Tibial artery (tissue), 4 donors: Measurements from ENCODE around the gene SKIC2.
"Not testable (repeated sequence)": the region's sequence is repeated elsewhere in the genome, so short reads cannot be mapped to it uniquely, and the experiment has no call there.

Experiments used
- DNase-seq, 2 donors: peaks; one replicate each; pipeline ENCODE4 v3.0.0-alpha.2; 2019
- H3K27ac ChIP-seq, 2 donors: fragments of 200-600 bp; sonication (generic) in 1 of 2; 1 replicate in 1 of 2; 2 replicates in 1 of 2; pipeline ENCODE4 v1.5.1; 2018 to 2019; ENCODE audit warnings: mild to moderate bottlenecking in 1 of 2
- H3K27me3 ChIP-seq, 2 donors: fragments of 200-600 bp; sonication (generic) in 1 of 2; one replicate each; pipeline versions ENCODE4 v1.5.1 to v1.6.0; 2016 to 2019
- H3K36me3 ChIP-seq, 3 donors: fragments of 200-600 bp; sonication (generic) in 2 of 3; one replicate each; pipeline ENCODE4 v1.5.1; 2016 to 2019; ENCODE audit warnings: mild to moderate bottlenecking in 2 of 3
- H3K4me1 ChIP-seq, 4 donors: fragments of 200-600 bp; sonication (generic) in 2 of 4; 1 replicate in 3 of 4; 2 replicates in 1 of 4; pipeline ENCODE4 v1.5.1; 2016 to 2019
- H3K4me3 ChIP-seq, 2 donors: fragments of 200-600 bp; sonication (generic) in 1 of 2; 1 replicate in 1 of 2; 2 replicates in 1 of 2; pipeline ENCODE4 v1.5.1; 2018 to 2019; ENCODE audit warnings: mild to moderate bottlenecking in 2 of 2
- H3K9me3 ChIP-seq, 3 donors: fragments of 200-600 bp; sonication (generic) in 1 of 3; one replicate each; pipeline ENCODE4 v1.5.1; 2016 to 2019
- intact Hi-C: fragments of 100-400 bp; cut with DNase I; formaldehyde crosslinking; loops from one replicate; pipeline ENCODE4 v1.15.0; 2023; ENCODE audit warnings: low total_unique reads
- TF ChIP-seq, protein P1 (sequence below), 2 experiments: fragments of 200-600 bp in 1 of 2; fragments of 450-650 bp in 1 of 2; IDR thresholded peaks; one replicate each; pipeline ENCODE4 v1.5.1; 2017 to 2019; ENCODE audit warnings: antibody characterized with exemption in 2 of 2, mild to moderate bottlenecking in 1 of 2, moderate library complexity in 1 of 2

SKIC2 gene

DNA sequence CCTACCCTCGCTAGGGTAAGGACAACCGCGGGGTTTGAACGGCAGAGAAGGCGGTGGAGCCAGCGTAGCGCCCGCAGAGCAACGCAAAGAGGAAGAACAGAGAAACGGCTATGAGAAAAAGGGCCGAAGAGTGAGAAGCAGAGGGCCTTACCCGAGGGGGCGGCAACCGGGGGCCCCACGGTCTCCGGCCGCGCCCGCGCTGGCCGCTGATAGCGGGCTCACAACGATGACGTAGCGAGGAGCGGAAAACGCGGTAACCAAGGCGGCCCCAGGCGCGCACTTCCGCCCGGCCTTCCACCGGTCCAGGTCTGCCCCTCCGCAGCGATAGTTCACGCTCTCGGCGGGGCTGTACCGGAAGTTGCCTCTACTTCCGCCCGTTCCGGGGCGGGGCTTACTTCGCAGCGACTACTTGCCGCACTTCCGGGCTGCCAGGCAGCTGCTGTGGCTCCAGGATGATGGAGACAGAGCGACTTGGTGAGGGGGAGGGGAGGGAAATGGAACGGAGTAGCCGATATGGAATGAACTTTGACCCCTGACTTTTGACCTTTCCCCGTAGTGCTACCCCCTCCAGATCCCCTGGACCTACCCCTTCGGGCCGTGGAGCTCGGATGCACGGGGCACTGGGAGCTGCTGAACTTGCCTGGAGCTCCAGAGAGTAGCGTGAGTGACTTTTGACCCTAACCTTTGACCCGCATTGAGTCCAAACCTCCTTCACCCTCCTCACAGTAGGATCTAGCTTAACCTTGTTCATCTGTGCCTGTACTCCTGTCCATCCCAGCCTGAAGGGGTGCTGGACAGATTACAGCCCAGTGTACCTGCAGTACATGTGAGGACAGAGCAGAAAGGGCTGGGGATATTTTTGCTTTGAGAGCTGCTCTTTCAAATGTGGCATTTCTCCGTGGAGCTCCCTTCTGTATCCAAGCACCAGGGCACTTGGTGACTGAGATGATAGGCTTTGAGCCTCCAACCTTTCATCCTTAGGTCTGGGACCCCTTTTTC, at the start of gene SKIC2, which contains the start of gene NELFE:
Gene SKIC2, plus strand, starts transcription at position 435 of the 999 bp plus-strand sequence. Its CDS starts 18 bp downstream, at position 453.
Gene NELFE, minus strand, starts transcription at position 231 of the 999 bp plus-strand sequence. CDS start 525 bp downstream, outside the sequence.
- intact Hi-C loops = no loop called here
- Histone ChIP-seq H3K4me1 (peaks cover 0 to 27% (median 21%) of the 10 kb centered on the region in 4 donors), H3K36me3 (peaks cover 58 to 70% (median 66%) of the 10 kb centered on the region in 3 donors), H3K27ac (peak within 1 kb of the TSS; percentile 88 to 94), H3K27me3 (no peaks in the 10 kb centered on the region), H3K4me3 (peak within 1 kb of the TSS; percentile 77 to 87), H3K9me3 (no peaks in the 10 kb centered on the region)
- peak; percentile 96 to 99 for DNase-seq
- TF ChIP-seq, protein P1, sequence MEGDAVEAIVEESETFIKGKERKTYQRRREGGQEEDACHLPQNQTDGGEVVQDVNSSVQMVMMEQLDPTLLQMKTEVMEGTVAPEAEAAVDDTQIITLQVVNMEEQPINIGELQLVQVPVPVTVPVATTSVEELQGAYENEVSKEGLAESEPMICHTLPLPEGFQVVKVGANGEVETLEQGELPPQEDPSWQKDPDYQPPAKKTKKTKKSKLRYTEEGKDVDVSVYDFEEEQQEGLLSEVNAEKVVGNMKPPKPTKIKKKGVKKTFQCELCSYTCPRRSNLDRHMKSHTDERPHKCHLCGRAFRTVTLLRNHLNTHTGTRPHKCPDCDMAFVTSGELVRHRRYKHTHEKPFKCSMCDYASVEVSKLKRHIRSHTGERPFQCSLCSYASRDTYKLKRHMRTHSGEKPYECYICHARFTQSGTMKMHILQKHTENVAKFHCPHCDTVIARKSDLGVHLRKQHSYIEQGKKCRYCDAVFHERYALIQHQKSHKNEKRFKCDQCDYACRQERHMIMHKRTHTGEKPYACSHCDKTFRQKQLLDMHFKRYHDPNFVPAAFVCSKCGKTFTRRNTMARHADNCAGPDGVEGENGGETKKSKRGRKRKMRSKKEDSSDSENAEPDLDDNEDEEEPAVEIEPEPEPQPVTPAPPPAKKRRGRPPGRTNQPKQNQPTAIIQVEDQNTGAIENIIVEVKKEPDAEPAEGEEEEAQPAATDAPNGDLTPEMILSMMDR (IDR thresholded peaks at IDR 0.05) = no peak

DNA sequence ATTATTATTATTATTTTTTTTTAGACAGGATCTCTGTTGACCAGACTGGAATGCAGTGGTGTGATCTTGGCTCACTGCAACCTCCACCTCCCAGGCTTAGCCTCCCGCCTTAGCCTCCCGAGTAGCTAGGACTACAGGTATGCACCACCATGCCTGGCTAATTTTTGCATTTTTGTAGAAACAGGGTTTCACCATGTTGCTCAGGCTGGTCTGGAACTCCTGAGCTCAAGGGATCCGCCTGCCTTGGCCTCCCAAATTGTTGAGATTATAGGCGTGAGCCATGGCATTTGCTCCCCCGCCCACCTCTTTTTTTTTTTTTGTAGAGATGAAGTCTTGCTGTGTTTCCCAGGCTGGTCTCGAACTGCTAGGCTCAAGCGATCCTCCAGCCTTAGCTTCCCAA, 49.7 kb upstream of the SKIC2 start:
- H3K9me3 ChIP-seq, DNase-seq, H3K4me3 ChIP-seq, H3K36me3 ChIP-seq, H3K27me3 ChIP-seq, H3K27ac ChIP-seq: not testable (repeated sequence)
- intact Hi-C loops = loop anchor here (5.0 kb wide), 1 partner anchor 43 kb away; no protein-coding TSS in a partner anchor
- peaks cover 0 to 13% (median 5%) of the 10 kb centered on the region in 4 donors for H3K4me1 ChIP-seq

DNA sequence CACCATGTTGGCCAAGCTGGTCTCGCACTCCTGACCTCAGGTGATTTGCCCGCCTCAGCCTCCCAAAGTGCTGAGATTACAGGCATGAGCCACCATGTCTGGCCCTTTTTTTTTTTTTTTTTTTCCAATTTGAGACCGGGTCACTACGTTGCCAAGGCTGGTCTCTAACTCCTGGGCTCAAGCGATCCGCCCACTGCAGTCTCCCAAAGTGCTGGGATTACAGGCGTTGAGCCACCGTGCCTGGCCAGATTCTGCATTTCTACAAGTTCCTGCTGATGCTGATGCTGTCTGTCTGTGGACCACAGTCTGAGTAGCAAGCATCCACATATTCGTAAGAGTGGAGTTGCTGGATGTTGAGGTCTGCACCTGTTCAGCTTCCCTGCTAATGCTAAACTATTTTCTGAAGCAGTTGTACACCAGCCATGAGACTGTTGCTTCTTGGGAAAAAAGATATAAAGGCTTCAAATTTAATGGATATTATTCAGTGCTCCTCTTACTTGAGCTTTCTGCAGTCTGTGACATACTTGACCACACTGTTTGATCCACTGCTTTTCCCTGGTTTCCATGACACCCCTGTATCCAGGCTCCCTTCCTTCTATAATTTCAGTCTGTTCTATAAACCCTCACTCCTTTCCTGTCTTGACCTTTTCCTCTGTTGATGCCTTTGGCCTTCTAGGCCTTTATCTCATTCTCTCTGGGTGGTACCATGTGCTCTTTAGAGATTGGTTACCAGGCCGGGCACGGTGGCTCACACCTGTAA, 47.0 kb upstream of the SKIC2 start:
- Histone ChIP-seq H3K27me3 (peaks cover 0 to 2% of the 10 kb centered on the region in 2 donors), H3K4me1 (peaks cover 0 to 13% (median 5%) of the 10 kb centered on the region in 4 donors), H3K36me3 (no peaks in the 10 kb centered on the region), H3K9me3 (no peaks in the 10 kb centered on the region), H3K4me3 (no peak overlapping the region), H3K27ac (no peak overlapping the region)
- intact Hi-C loops = no loop called here
- TF ChIP-seq, protein P1 (IDR thresholded peaks at IDR 0.05) = no peak
- no peak for DNase-seq

DNA sequence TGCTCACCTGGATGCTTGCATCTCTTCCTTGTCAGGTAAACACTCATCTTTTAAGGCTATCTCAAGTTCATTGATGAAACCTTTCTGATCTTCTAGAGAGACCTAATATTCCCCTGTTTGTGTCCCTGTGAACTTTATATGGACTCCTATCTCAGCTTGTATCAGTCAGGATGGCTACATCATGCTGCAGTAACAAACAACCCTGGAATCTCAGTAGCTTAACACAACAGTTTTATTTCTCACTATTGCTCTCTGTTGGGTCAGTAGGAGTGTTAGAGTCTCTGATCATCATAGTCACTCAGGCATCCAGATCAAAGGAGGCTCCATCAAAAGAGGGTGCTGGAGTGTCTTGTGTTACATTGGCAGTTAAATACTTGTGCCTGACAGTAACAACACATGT, 43.6 kb upstream of the SKIC2 start:
- peaks cover 0 to 2% of the 10 kb centered on the region in 2 donors for H3K27me3 ChIP-seq
- H3K36me3 ChIP-seq = no peaks in the 10 kb centered on the region
- no peak overlapping the region for H3K4me3 ChIP-seq
- no peaks in the 10 kb centered on the region for H3K9me3 ChIP-seq
- no peak for DNase-seq
- TF ChIP-seq, protein P1 (IDR thresholded peaks at IDR 0.05) = no peak
- no peak overlapping the region for H3K27ac ChIP-seq
- intact Hi-C loops = no loop called here
- peaks cover 0 to 13% (median 5%) of the 10 kb centered on the region in 4 donors for H3K4me1 ChIP-seq

DNA sequence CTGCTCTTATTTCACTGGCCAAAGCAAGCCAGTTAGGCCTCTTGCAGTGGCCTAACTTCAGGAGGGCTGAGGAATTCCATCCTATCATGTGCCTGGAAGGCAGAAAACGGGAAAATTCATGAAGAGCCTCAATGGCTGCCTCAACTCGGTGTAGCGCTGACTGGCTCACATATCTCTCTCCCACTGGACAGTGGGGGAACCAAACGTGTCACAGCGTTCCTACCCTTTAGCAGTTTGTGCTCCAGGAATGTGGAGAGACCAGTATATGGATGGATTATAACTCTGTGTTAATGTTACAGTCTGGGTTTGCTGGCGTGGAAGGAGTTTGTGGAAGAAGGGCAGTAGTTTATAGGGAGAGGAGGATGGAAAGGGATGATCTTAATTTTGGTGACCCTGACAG, 43.2 kb upstream of the SKIC2 start:
- Histone ChIP-seq H3K9me3 (no peaks in the 10 kb centered on the region), H3K4me3 (no peak overlapping the region), H3K36me3 (no peaks in the 10 kb centered on the region), H3K4me1 (peaks cover 0 to 10% (median 5%) of the 10 kb centered on the region in 4 donors), H3K27me3 (peaks cover 0 to 2% of the 10 kb centered on the region in 2 donors), H3K27ac (no peak overlapping the region)
- TF ChIP-seq, protein P1 (IDR thresholded peaks at IDR 0.05) = no peak
- intact Hi-C loops = no loop called here
- DNase-seq = no peak
